Measurements from ENCODE around the gene PROKR1.
"Not testable (repeated sequence)": the region's sequence is repeated elsewhere in the genome, so short reads cannot be mapped to it uniquely, and the experiment has no call there.

Gene PROKR1

GRCh38 chr2:68653538-68653982 is 10.2 kb downstream of the PROKR1 start:
- in situ Hi-C loops (cut with MboI; ENCODE audit: low sequenced_read_pairs): no loop called here

GRCh38 chr2:68658266-68658665 is 14.9 kb downstream of the PROKR1 start:
- in situ Hi-C loops (cut with MboI; ENCODE audit: low sequenced_read_pairs): no loop called here

- in situ Hi-C loops (cut with MboI; ENCODE audit: low sequenced_read_pairs): no loop called here
Measured at GRCh38 chr2:68659081-68659480, 15.7 kb downstream of the PROKR1 start.

- in situ Hi-C loops (cut with MboI; ENCODE audit: low sequenced_read_pairs): no loop called here
Measured at GRCh38 chr2:68660658-68661057, 17.3 kb downstream of the PROKR1 start.

GRCh38 chr2:68662466-68662865 is 19.1 kb downstream of the PROKR1 start:
- in situ Hi-C loops (cut with MboI; ENCODE audit: low sequenced_read_pairs): no loop called here

GRCh38 chr2:68663371-68664156 is 20.2 kb downstream of the PROKR1 start:
- in situ Hi-C loops (cut with MboI; ENCODE audit: low sequenced_read_pairs): no loop called here

- in situ Hi-C loops (cut with MboI; ENCODE audit: low sequenced_read_pairs): no loop called here
Measured at GRCh38 chr2:68667371-68667770, 24.0 kb downstream of the PROKR1 start.

- in situ Hi-C loops (cut with MboI; ENCODE audit: low sequenced_read_pairs): no loop called here
Measured at GRCh38 chr2:68669651-68670050, 26.3 kb downstream of the PROKR1 start.

GRCh38 chr2:68671961-68672360 is 28.6 kb downstream of the PROKR1 start:
- in situ Hi-C loops (cut with MboI; ENCODE audit: low sequenced_read_pairs): no loop called here

- in situ Hi-C loops (cut with MboI; ENCODE audit: low sequenced_read_pairs): no loop called here
Measured at GRCh38 chr2:68673631-68674030, 30.3 kb downstream of the PROKR1 start.

GRCh38 chr2:68675470-68675869 is 32.1 kb downstream of the PROKR1 start:
- in situ Hi-C loops (cut with MboI; ENCODE audit: low sequenced_read_pairs): no loop called here

GRCh38 chr2:68677837-68678236 is 34.5 kb downstream of the PROKR1 start:
- in situ Hi-C loops (cut with MboI; ENCODE audit: low sequenced_read_pairs): not testable (repeated sequence)

GRCh38 chr2:68679166-68679916 is 36.0 kb downstream of the PROKR1 start:
- in situ Hi-C loops (cut with MboI; ENCODE audit: low sequenced_read_pairs): not testable (repeated sequence)

GRCh38 chr2:68679917-68680267 is 36.5 kb downstream of the PROKR1 start:
- in situ Hi-C loops (cut with MboI; ENCODE audit: low sequenced_read_pairs): not testable (repeated sequence)

GRCh38 chr2:68684197-68684596 is 40.8 kb downstream of the PROKR1 start:
- in situ Hi-C loops (cut with MboI; ENCODE audit: low sequenced_read_pairs): no loop called here

GRCh38 chr2:68686178-68686577 is 42.8 kb downstream of the PROKR1 start:
- in situ Hi-C loops (cut with MboI; ENCODE audit: low sequenced_read_pairs): no loop called here

- in situ Hi-C loops (cut with MboI; ENCODE audit: low sequenced_read_pairs): no loop called here
Measured at GRCh38 chr2:68687018-68687417, 43.6 kb downstream of the PROKR1 start.

GRCh38 chr2:68689553-68690537 is 46.5 kb downstream of the PROKR1 start:
- in situ Hi-C loops (cut with MboI; ENCODE audit: low sequenced_read_pairs): no loop called here

GRCh38 chr2:68690851-68691250 is 47.5 kb downstream of the PROKR1 start:
- in situ Hi-C loops (cut with MboI; ENCODE audit: low sequenced_read_pairs): no loop called here

- in situ Hi-C loops (cut with MboI; ENCODE audit: low sequenced_read_pairs): no loop called here
Measured at GRCh38 chr2:68692511-68692910, 49.1 kb downstream of the PROKR1 start.

GRCh38 chr2:68693951-68694350 is 50.6 kb downstream of the PROKR1 start:
- in situ Hi-C loops (cut with MboI; ENCODE audit: low sequenced_read_pairs): no loop called here
